ENCODE data around the gene RPS27A.
"Not testable (repeated sequence)": the region's sequence is repeated elsewhere in the genome, so short reads cannot be mapped to it uniquely, and the experiment has no call there.

RPS27A gene

DNA sequence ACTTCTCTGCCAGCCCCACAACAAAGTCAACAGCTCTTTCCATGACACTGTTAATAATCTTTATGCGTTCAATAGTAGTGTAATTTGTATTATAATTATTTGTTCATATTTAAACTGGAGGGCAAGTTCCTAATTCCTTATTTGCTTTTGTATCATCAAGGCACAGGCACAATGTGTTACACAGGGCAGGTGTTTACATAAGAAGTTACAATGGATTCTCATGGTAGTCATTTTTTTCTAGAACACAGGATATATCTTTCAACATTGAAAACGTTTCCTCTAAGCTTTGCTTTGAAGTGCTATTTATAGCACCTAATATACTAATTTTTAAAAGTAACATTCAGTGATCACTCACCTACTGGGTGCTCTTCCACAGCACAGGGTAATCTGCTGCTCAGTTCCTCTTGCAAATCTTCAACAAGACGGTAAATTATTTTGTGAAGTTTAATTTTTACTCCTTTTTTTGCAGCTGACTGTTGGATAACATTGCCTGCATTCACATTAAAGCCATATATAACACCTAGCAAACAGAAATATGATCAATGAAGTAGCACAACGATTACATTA, 7.3 kb downstream of the RPS27A start:
- DNase-seq = no peak

DNA sequence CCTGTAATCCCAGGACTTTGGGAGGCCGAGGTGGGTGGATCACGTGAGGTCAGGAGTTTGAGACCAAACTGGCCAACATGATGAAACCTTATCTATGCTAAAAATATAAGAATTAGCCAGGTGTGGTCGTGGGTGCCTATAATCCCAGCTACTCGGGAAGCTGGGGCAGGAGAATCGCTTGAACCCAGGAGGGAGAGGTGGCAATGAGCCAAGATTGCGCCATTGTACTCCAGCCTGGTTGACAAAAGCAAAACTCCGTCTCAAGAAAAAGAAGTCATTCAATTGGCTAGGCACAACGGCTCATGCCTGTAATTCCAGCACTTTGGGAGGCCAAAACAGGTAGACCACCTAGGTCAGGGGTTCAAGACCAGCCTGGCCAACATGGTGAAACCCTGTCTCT, 9.1 kb downstream of the RPS27A start:
- not testable (repeated sequence) for DNase-seq

DNA sequence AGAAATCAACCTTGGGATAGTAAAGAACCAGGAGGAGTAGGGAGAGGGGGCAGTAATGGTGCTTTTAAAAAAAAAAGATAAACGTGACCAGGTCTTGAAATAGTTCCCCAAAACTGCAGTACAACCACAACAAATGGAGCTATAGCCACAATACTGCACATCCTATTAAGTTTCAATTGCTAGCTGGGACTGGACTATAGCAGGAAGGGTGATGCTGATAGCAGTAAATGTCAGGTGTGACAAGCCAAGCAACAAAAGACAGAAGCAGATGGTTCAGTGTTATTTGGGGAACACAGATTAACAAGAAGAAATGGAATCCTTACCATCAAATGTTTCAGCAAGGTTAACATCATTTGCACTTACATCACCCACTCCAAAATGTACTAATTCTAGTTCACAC, 10.1 kb downstream of the RPS27A start:
- DNase-seq = no peak

DNA sequence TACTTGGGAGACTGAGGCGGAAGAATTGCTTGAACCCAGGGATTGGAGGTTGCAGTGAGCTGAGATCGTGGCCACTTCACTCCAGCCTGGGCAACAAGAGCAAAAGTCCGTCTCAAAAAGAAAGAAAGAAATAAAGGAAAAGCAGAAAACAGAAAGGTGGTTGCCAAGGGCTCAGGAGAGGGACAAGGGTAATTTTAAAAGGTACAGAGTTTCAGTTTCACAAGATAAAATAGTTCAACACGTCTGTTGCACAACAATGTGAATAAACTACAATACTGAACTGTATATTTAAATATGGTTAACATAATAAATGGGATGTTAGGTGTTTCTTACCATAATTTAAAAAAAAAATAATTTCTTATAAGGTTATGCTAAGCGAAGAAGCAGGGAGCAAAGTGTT, 12.9 kb downstream of the RPS27A start:
- no peak for DNase-seq

DNA sequence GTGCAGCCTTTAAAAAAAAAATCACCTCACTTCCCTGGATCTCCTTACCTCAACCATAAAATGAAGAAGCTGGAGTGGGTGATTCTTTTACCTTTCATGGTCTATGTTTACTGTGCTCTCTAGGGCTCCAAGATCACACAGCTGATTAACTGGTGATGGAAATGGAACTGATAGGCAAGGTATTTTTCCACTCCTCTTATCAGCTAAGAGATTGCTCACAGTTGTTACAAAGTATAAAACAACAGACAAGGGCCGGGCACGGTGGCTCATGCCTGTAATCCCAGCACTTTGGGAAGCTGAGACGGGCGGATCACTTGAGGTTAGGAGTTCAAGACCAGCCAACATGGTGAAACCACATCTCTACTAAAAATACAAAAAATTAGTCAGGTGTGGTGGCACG, 14.5 kb downstream of the RPS27A start:
- DNase-seq = no peak

DNA sequence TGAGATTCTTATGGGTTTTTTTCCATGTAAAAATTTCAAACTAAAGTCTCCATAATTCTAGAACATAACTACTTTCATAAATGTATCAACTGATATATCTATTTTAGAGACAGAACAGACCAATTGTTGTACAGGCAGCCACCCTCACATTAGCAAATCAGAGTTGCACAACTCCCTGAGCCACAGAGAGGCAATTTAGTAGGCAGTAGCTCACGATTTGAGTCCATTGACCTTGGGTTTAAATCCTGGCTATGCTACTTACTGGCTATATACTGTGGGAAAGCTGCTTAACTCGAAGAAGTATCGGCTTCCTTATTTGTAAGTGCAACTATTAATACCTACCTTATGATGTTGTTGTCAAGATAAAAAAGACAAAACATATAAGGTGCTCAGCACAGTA, 20.3 kb downstream of the RPS27A start:
- DNase-seq = no peak

DNA sequence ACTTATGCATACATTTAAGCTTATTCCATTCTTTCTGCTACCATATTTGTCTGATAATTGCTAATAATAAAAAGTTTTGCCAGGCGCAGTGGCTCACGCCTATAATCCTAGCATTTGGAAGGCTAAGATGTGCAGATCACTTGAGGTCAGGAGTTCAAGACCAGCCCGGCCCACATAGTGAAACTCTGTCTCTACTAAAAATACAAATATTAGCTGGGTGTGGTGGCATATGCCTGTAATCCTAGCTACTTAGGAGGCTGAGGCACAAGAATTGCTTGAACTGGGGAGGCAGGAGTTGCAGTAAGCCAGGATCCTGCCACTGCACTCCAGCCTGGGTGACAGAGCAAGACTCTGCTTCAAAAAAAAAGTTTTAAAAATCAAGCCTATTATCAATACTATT, 27.1 kb downstream of the RPS27A start:
- DNase-seq = not testable (repeated sequence)

DNA sequence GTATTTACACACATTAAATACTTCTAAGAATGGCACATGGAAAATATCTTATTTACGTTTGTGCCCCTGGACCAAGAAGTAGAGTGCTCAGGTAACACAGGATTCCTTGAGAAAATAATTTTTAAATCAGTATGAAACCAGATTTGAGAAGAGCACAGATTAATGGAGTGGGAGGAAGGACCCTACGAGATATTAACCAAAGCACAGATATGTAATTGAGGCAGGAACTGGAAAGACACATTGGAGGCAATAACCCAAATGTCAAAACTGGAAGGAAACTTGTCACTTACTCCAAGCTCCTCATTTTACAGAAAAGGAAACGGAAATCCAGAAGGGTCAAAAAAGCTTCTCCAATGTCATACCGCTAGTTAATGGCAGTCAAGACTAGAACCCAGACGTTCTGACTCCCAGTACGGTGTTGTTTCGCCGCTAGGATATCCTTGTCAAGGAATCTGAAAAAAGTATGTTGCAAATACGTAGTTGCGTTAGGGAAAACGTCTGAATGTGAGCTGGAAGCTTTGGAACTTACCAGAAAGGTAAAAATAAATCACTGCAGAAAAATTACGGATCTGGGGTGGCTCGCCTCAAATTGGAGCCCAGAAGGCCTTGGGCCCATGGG, 35.9 kb downstream of the RPS27A start:
- no peak for DNase-seq

DNA sequence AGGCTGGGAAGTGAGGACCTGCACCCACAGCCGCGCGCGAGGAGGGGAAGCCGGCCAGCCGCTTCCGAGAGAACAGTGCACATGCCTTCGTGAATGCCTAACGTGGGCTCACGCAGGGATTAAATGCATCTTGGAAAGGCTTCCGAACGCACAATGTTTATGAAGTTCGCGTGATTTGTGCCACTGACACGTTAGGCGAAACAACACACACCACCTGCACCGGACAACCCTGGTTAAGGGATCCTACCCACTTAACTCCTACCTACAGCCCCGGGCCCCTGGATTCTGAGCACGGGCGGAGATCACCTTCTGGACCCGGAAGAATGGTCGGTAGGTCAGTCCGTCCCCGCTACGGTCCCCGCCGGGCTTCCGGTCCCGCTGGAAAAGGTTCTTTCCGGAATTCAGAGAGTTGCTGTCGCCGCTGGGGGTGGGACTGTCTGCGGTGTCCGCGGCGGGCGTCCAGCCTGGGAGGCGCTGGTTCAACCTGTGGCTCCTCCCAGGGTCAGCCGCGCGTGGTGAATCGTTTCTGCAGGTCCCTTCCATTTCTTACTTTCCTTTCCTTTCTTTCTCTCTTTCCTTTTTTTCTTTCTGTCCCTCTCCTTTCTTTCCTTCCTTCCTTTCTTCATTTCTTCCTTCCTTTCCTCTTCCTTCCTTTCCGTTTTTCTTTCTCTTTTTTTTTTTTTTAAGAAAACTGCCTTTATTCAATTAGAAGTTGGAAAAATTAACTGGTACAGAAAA, 36.6 kb downstream of the RPS27A start, which contains the start of gene MTIF2:
Gene MTIF2 (minus strand): TSS at position 325 of the 738 bp plus-strand sequence. CDS start 5,373 bp downstream, outside the sequence.
- DNase-seq = peak; percentile 92

DNA sequence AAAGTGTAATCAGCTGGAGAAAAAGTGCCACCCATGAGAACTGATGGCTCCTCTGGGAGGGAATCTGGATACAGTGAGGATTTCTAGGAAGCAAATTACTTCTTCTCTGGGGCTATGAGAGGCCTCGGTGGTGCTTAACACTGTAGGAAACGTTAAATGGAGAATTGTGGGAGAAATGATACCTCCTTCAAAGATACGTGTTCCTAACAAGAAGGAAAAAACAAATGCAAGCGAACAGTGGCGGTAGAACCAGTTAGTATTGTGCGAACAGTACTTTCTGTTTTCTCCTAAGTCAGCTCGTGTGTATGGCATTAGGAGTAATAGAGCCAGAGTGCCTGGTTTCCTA, 37.1 kb downstream of the RPS27A start:
- DNase-seq = no peak

DNA sequence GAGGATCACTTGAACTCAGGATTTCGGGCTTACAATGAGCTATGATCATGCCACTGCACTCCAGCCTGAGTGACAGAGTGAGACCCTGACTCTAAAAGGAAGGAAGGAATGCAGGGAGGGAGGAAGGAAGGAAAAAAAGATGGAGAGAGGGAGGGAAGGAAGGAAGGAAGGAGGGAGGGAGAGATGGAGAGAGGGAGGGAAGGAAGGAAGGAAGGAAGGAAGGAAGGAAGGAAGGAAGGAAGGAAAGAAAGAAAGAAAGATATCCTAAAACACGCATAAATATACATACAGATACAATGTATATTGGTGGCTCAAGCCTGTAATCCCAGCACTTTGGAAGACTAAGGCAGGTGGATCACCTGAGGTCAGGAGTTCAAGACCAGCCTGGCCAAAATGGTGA, 41.9 kb downstream of the RPS27A start:
- not testable (repeated sequence) for DNase-seq

DNA sequence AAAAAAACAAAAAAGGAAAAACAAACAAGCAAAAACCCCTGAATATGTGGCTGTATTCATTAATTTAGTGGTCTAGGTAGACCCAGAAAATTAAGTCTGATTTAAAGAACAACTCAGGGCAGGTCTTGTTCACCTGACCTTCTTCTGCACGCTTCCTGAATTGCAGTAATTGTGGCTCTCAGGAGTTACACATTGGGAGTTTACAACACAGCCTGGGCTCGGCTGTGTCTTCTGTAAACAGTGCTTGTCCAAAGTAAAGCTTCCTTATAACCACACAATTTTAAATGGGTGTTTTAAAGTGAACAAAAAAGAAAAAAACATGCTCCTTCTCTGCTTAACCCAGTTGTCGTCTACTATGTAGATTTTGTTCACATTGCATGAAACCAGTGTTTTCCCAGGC, 44.8 kb downstream of the RPS27A start:
- DNase-seq = no peak

DNA sequence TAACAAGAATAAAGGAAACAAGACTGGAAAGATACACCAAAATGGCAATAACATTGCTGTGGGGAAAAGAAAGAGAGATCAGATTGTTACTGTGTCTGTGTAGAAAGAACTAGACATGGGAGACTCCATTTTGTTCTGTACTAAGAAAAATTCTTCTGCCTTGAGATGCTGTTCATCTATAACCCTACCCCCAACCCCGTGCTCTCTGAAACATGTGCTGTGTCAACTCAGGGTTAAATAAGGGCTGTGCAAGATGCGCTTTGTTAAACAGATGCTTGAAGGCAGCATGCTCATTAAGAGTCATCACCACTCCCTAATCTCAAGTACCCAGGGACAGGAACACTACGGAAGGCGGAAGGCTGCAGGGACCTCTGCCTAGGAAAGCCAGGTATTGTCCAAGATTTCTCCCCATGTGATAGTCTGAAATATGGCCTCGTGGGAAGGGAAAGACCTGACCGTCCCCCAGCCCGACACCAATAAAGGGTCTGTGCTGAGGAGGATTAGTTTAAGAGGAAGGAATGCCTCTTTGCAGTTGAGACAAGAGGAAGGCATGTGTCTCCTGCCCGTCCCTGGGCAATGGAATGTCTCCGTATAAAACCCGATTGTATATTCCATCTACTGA, 46.8 kb downstream of the RPS27A start:
- DNase-seq = not testable (repeated sequence)

DNA sequence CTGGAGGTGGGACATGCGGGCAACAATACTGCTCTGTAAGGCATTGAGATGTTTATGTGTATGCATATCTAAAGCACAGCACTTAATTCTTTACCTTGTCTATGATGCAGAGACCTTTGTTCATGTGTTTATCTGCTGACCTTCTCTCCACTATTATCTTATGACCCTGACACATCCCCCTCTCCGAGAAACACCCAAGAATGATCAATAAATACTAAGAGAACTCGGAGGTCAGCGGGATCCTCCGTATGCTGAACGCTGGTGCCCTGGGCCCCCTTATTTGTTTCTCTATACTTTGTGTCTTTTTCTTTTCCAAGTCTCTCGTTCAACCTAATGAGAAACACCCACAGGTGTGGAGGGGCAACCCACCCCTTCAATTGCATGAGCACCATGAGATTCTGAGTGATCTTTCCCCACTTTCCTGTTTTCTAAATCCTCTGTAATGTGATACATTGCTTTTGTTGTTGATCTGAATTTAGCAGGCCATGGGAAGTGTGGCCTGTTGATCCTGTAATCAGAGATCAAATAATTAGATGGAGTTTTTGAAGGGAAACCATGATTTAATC, 47.5 kb downstream of the RPS27A start:
- DNase-seq = not testable (repeated sequence)

DNA sequence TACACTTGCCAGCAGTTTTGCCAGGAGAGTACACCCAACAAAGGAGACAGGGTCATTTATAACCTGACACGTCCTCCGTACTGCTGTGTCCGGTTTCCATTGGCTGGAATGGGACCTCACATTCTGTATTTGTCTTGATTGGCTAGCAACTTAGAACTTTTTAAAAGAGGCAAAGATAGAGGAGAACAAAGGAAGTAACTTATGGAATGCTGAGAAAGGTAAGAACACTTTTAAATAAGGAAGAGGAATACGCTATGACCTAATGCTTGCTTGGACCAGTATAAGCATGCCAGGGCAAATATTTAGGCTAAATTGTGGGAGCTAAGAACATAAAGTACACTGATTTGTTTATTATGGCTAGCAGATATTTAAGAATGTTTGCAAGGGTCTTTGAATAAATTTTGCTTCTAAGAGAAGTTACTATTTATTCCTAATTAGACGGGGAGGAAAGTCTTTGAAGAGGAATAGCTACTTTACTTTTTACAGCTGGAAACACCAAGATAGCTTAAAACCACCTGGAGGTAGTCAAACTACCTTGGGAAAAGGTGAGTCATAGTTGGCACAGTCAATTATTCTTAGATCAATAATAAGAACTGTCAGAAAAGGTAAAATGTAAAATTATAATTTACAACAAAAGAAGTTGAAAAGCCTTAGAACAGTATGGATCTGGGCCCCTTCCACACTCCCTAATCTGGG, 48.5 kb downstream of the RPS27A start:
- not testable (repeated sequence) for DNase-seq

DNA sequence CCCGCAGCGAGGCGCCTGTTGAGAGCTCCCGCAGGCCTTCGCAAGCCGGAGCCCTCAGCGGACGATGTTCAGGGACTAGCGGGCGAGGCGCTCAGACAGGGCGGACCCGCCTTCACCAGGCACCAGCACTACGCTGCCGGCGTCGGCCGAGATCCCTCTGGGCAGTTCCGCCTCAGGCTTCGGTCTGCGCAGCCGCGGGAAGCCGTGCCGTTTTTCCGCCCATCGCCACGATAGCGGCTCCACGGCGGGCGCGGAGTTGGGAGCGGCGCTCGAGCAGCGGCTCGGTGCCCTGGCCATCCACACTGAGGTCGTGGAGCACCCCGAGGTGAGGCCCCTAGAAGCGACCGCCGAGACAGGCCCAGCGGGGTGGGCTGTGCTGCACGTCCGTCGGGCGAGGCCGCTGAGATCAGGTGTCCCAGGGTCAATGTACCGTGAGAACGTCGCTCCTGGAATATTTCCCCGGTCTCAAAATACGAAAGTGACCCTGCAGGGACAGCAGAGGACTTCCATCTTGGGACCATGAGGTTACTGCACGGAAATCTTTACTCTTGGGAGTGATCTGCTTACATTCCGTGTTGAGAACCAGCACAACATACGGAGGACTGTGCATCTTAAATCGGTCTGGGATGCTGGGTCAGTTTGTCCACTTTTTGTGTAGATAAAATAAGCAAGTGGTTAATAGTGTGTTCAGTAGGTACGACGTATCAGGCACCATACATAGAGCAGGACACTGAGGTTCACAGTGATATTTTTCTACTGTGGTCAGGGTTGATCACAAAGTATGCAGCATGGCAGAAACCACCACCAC, 49.8 kb downstream of the RPS27A start:
- peak; percentile 87 for DNase-seq

DNA sequence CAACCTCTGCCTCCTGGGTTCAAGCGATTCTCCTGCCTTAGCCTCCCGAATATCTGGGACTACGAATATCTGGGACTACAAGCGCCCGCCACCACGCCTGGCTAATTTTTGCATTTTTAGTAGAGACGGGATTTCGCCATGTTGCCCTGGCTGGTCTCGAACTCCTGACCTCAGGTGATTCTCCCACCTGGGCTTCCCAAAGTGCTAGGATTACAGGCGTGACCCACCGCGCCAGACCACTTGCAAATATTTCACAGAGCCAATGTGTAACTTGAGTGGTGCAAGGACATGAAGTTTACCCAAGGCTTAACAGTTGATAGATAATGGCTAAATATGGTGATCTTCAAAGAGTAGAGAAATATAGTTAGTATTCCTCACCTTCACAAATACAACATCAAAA, 50.6 kb downstream of the RPS27A start:
- no peak for DNase-seq

Measured in stimulated activated CD4-positive, alpha-beta T cell treated with anti-CD3 and anti-CD28 coated beads, Interleukin-1b, Interleukin-23, amount 100 ng/mL, for 48 hours (primary cell).